NT2/D1 (cell line): ENCODE measurements around the gene AGO4.

Source experiments
- SUZ12 ChIP-seq: IDR thresholded peaks from 2 replicates; pipeline ENCODE4 v1.6.1; 2011; ENCODE audit not compliant: insufficient read length, insufficient read depth; ENCODE audit errors: extremely low read depth
- ZNF274 ChIP-seq: IDR thresholded peaks from 2 replicates; pipeline ENCODE4 v1.6.1; 2011; ENCODE audit warnings: mild to moderate bottlenecking, low read depth, low read length

- no peak for TF ChIP-seq ZNF274
- TF ChIP-seq SUZ12, result no peak
Measured at GRCh38 chr1:35844826-35845225, 37.0 kb downstream of the AGO4 start.
